ENCODE data around the gene GRK7. TPM values are rescaled to one million over a fixed set of nuclear protein-coding genes. Genes with fewer than 3 reads are reported as not detected.

GRK7 gene
- total and polyA plus RNA-seq, 9 of the 15 experiments (the other 6 are each of a cell fraction or from before 2014, with no cell fraction given): 0.01 to 0.08 (median 0.04) TPM; not detected in 3

DNA sequence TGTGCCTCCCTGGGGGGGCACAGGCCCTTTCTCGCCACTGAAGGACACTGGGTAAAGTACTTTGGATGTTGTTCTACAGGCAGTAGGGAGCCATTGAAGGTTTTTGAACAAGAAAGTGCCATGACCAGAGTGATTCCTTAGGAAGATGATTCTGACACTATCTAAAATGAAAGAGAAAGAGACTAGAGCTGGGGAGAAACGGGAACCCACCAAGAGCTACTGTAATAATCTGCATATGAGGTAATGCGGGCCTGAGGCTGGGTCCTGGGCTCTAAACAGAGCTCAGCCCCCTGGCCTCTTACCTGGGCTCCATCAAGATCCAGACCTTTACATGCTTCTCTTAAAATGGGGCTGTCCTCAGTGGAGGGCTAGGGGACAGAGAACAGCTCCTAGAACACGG lies 24.9 kb downstream of the GRK7 start:
- BruUV-seq (replicated peaks): no TSS peak
- peak overlapping the region; percentile 38; the same call in 1 of the 2 replicates for H2AFZ ChIP-seq (ENCODE audit: low read depth, low read length)
- no peaks in the 10 kb centered on the region for H3K36me3 ChIP-seq (ENCODE audit: control insufficient read depth, insufficient read depth, low read length)
- peaks cover 2% of the 10 kb centered on the region; the same call in 1 of the 2 replicates for H3K9me3 ChIP-seq (replicated peaks; ENCODE audit: control insufficient read depth, insufficient read depth, low read depth, low read length)
- H3K27me3 ChIP-seq (ENCODE audit: control insufficient read depth in 2 of 2, insufficient read depth in 2 of 2, low read length in 2 of 2): no peaks in the 10 kb centered on the region
- H4K20me1 ChIP-seq (replicated peaks; ENCODE audit: control insufficient read depth, insufficient read depth, low read length): no peaks in the 10 kb centered on the region
- no peak overlapping the region for H3K27ac ChIP-seq (ENCODE audit: extremely low read depth, low read depth, low read length)
- 57% methylated on average over 4 of the region's 4 CpGs for WGBS (ENCODE audit: insufficient coverage, low coverage, missing lambda C conversion rate)
- no peak overlapping the region for H3K9ac ChIP-seq (ENCODE audit: insufficient read depth in 1 of 2, low read depth in 2 of 2, low read length in 2 of 2)
- peaks cover 3 to 4% of the 10 kb centered on the region in 2 experiments; a peak in 3 of 5 replicates for H3K4me1 ChIP-seq (replicated peaks in 1 of 2; ENCODE audit: control insufficient read depth in 2 of 2, insufficient read depth in 2 of 2, low read length in 2 of 2)
- no peak for TF ChIP-seq ZNF23 (CRISPR knock-in tag; IDR thresholded peaks at IDR 0.05)
- no peak for TF ChIP-seq SRSF3 (IDR thresholded peaks at IDR 0.05; ENCODE audit: insufficient read depth, low read length)
- TF ChIP-seq YBX1 (IDR thresholded peaks at IDR 0.05): no peak
- TF ChIP-seq ZNF695 (CRISPR knock-in tag; IDR thresholded peaks at IDR 0.05): no peak
- no peak for TF ChIP-seq KDM5B (IDR thresholded peaks at IDR 0.05; ENCODE audit: insufficient replicate concordance, low read depth, low read length)
- TF ChIP-seq, protein P1, sequence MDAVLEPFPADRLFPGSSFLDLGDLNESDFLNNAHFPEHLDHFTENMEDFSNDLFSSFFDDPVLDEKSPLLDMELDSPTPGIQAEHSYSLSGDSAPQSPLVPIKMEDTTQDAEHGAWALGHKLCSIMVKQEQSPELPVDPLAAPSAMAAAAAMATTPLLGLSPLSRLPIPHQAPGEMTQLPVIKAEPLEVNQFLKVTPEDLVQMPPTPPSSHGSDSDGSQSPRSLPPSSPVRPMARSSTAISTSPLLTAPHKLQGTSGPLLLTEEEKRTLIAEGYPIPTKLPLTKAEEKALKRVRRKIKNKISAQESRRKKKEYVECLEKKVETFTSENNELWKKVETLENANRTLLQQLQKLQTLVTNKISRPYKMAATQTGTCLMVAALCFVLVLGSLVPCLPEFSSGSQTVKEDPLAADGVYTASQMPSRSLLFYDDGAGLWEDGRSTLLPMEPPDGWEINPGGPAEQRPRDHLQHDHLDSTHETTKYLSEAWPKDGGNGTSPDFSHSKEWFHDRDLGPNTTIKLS (IDR thresholded peaks at IDR 0.05; ENCODE audit: borderline replicate concordance, low read depth): no peak
- TF ChIP-seq, protein P2, sequence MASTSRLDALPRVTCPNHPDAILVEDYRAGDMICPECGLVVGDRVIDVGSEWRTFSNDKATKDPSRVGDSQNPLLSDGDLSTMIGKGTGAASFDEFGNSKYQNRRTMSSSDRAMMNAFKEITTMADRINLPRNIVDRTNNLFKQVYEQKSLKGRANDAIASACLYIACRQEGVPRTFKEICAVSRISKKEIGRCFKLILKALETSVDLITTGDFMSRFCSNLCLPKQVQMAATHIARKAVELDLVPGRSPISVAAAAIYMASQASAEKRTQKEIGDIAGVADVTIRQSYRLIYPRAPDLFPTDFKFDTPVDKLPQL (IDR thresholded peaks at IDR 0.05; ENCODE audit: extremely low read depth, insufficient read length): no peak
- TF ChIP-seq POLR2AphosphoS5 (IDR thresholded peaks at IDR 0.05; ENCODE audit: control insufficient read depth, insufficient read depth, low read depth, low read length): no peak
- no peak for TF ChIP-seq EHMT2 (IDR thresholded peaks at IDR 0.05)
- TF ChIP-seq TBP (optimal IDR thresholded peaks at IDR 0.05; ENCODE audit: low read depth, low read length): no peak
- TF ChIP-seq SAFB (IDR thresholded peaks at IDR 0.05; ENCODE audit: borderline replicate concordance, low read depth, low read length): no peak
- TF ChIP-seq, protein P3, sequence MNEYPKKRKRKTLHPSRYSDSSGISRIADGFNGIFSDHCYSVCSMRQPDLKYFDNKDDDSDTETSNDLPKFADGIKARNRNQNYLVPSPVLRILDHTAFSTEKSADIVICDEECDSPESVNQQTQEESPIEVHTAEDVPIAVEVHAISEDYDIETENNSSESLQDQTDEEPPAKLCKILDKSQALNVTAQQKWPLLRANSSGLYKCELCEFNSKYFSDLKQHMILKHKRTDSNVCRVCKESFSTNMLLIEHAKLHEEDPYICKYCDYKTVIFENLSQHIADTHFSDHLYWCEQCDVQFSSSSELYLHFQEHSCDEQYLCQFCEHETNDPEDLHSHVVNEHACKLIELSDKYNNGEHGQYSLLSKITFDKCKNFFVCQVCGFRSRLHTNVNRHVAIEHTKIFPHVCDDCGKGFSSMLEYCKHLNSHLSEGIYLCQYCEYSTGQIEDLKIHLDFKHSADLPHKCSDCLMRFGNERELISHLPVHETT (CRISPR knock-in tag; conservative IDR thresholded peaks at IDR 0.05 in 1 of 2, IDR thresholded peaks at IDR 0.05 in 1 of 2): no peak
- TF ChIP-seq PHF21A (IDR thresholded peaks at IDR 0.05; ENCODE audit: borderline replicate concordance, low read depth): no peak
- no peak for TF ChIP-seq BDP1 (IDR thresholded peaks at IDR 0.05; ENCODE audit: insufficient read depth, insufficient read length)
- no peak for TF ChIP-seq TGIF2 (CRISPR knock-in tag; IDR thresholded peaks at IDR 0.05)
- TF ChIP-seq BHLHE40 (IDR thresholded peaks at IDR 0.05; ENCODE audit: low read length): no peak
- TF ChIP-seq, protein P4, sequence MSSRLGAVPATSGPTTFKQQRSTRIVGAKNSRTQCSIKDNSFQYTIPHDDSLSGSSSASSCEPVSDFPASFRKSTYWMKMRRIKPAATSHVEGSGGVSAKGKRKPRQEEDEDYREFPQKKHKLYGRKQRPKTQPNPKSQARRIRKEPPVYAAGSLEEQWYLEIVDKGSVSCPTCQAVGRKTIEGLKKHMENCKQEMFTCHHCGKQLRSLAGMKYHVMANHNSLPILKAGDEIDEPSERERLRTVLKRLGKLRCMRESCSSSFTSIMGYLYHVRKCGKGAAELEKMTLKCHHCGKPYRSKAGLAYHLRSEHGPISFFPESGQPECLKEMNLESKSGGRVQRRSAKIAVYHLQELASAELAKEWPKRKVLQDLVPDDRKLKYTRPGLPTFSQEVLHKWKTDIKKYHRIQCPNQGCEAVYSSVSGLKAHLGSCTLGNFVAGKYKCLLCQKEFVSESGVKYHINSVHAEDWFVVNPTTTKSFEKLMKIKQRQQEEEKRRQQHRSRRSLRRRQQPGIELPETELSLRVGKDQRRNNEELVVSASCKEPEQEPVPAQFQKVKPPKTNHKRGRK (tag; IDR thresholded peaks at IDR 0.05): no peak
- TF ChIP-seq ZBED1 (IDR thresholded peaks at IDR 0.05): no peak
- no peak for TF ChIP-seq WHSC1 (IDR thresholded peaks at IDR 0.05; ENCODE audit: low read length)
- no peak overlapping the region for H3K4me2 ChIP-seq (ENCODE audit: insufficient read depth, low read length)
- no peak for ATAC-seq
- H3K9me1 ChIP-seq (ENCODE audit: control insufficient read depth, insufficient read depth, low read length): no peaks in the 10 kb centered on the region
- ChIA-PET POLR2A (interaction anchor here (0.9 to 1.9 kb wide), 3 partner anchors 12 to 38 kb away, joined by 4 to 7 read pairs (median 5); no protein-coding TSS in a partner anchor), CTCF (ENCODE audit: low intra/inter-chr PET ratio) (no interaction called here)
- no peak for DNase-seq (ENCODE audit: extremely low read depth in 1 of 4, low spot score in 3 of 4)
- no peaks in the 10 kb centered on the region for H3K79me2 ChIP-seq (ENCODE audit: control insufficient read depth, insufficient read depth, low read length)
- no peak for FAIRE-seq
- intact Hi-C loops (cut with micrococcal nuclease): no loop called here
- H3K4me3 ChIP-seq: no peak overlapping the region
- in situ Hi-C loops (cut with MboI): no loop called here

Data from K562 (cell line).